ENCODE measurements around the gene HSD11B2.

GRCh38 chr16:67426950-67427349 lies 4.0 kb upstream of the HSD11B2 start:
- TF ChIP-seq CTCF (IDR thresholded peaks at IDR 0.05) (no peak), POLR2A (IDR thresholded peaks at IDR 0.05) (no peak)
